HepG2 (cell line): ENCODE data around the gene PTMA. TPM values are rescaled to one million over a fixed set of nuclear protein-coding genes. Genes with fewer than 3 reads are reported as not detected.
A peak's percentile ranks its signal among the peaks of the same experiment; 100 is the strongest.

Source experiments
- HDAC2 ChIP-seq: sonication (generic); formaldehyde crosslinking; IDR thresholded peaks from 2 replicates; pipeline ENCODE4 v1.4.0; 2020; ENCODE audit warnings: missing genetic modification reagents
- KMT2B ChIP-seq: IDR thresholded peaks from 2 replicates; pipeline ENCODE4 v1.6.1; 2016; ENCODE audit warnings: missing genetic modification reagents, missing compliant biosample characterization
- MAX ChIP-seq: IDR thresholded peaks from 2 replicates; pipeline ENCODE4 v1.6.1; 2012; ENCODE audit warnings: inconsistent platforms
- RXRA ChIP-seq: sonication (generic); formaldehyde crosslinking; IDR thresholded peaks from 2 replicates; pipeline ENCODE4 v1.5.1; 2020; ENCODE audit warnings: missing genetic modification reagents
- SRSF9 ChIP-seq: fragments of 200-400 bp; formaldehyde crosslinking; IDR thresholded peaks from 2 replicates; pipeline ENCODE4 v1.6.1; 2018; ENCODE audit warnings: borderline replicate concordance, mild to moderate bottlenecking, low read depth, low read length; ENCODE audit not compliant: insufficient read depth, poor library complexity, severe bottlenecking
- TEAD3 ChIP-seq: optimal IDR thresholded peaks from 2 replicates; pipeline ENCODE3; 2016; ENCODE audit warnings: borderline replicate concordance
- TEF ChIP-seq: sonication (generic); formaldehyde crosslinking; IDR thresholded peaks from 2 replicates; pipeline ENCODE4 v1.5.0; 2020; ENCODE audit warnings: missing genetic modification reagents
- THYN1 ChIP-seq: sonication (generic); formaldehyde crosslinking; IDR thresholded peaks from 2 replicates; pipeline ENCODE4 v1.8.1; 2023; ENCODE audit warnings: low read depth, mild to moderate bottlenecking, moderate library complexity, missing genetic modification reagents, borderline replicate concordance
- ZBTB33 ChIP-seq: sonication (generic); formaldehyde crosslinking; IDR thresholded peaks from 2 replicates; pipeline ENCODE4 v1.4.0; 2020; ENCODE audit warnings: missing genetic modification reagents
- ZBTB43 ChIP-seq: sonication (generic); formaldehyde crosslinking; conservative IDR thresholded peaks from 2 replicates; pipeline ENCODE4 v1.4.0; 2020; ENCODE audit warnings: missing genetic modification reagents
- ZBTB46 ChIP-seq: sonication (generic); formaldehyde crosslinking; IDR thresholded peaks from 2 replicates; pipeline ENCODE4 v1.4.0; 2020; ENCODE audit warnings: mild to moderate bottlenecking, missing genetic modification reagents, borderline replicate concordance
- ZFP37 ChIP-seq: sonication (generic); formaldehyde crosslinking; IDR thresholded peaks from 2 replicates; pipeline ENCODE4 v1.4.0; 2020; ENCODE audit warnings: missing genetic modification reagents, borderline replicate concordance
- ZNF136 ChIP-seq: sonication (generic); formaldehyde crosslinking; IDR thresholded peaks from 2 replicates; pipeline ENCODE4 v1.8.1; 2022; ENCODE audit warnings: low read depth, mild to moderate bottlenecking, moderate library complexity, missing genetic modification reagents
- ZNF496 ChIP-seq: sonication (generic); formaldehyde crosslinking; IDR thresholded peaks from 2 replicates; pipeline ENCODE4 v1.8.1; 2023; ENCODE audit warnings: mild to moderate bottlenecking, moderate library complexity, missing genetic modification reagents; ENCODE audit not compliant: insufficient replicate concordance
- polyA plus RNA-seq, 8 experiments: library from polyadenylated mRNA; depleted of rRNA in 3 of 8; stranded (reverse) in 7 of 8; unstranded in 1 of 8; fragments of >200 nt; fragmentation: Illumina TruSeq in 4 of 8; extraction: Trizol in 4 of 8; gene quantifications; 2 replicates each; pipeline versions ENCODE4 v1.2.1 to v1.2.3, GENCODE V29; 2011 to 2016; ENCODE audit warnings: low read depth in 4 of 8, missing spikeins in 1 of 8, mixed read lengths in 1 of 8; ENCODE audit not compliant: insufficient read depth in 1 of 8
- total RNA-seq, 5 experiments: library from RNA; depleted of rRNA; stranded (reverse); fragments of >200 nt; fragmentation: Illumina TruSeq; extraction: Trizol; gene quantifications; 2 replicates each; pipeline ENCODE4 v1.2.3, GENCODE V29; 2016; ENCODE audit warnings: low read depth in 1 of 5

PTMA gene
- total and polyA plus RNA-seq, 2 of the 13 experiments (the other 11 are each of a cell fraction or from before 2014, with no cell fraction given) = 190 to 1,086 TPM

- TF ChIP-seq TEF (CRISPR knock-in tag) (no peak), ZBTB46 (CRISPR knock-in tag) (no peak), RXRA (0 out of 2 replicates have a peak, but pooled peaks have one; percentile 25), ZFP37 (CRISPR knock-in tag) (no peak), MAX (0 out of 2 replicates have a peak, but pooled peaks have one; percentile 23), ZBTB33 (CRISPR knock-in tag) (peak; percentile 72), ZNF136 (CRISPR knock-in tag) (no peak), THYN1 (CRISPR knock-in tag) (no peak), SRSF9 (no peak), KMT2B (CRISPR knock-in tag) (no peak), TEAD3 (CRISPR knock-in tag) (peak; percentile 15), ZNF496 (CRISPR knock-in tag) (no peak), HDAC2 (CRISPR knock-in tag) (no peak), ZBTB43 (0 out of 2 replicates have a peak, but pooled peaks have one; percentile 27)
These were observed 45.4 kb upstream of the PTMA start (continued) for GRCh38 chr2:231662811-231663457.
